GM19240 (cell line): ENCODE results near the gene MAGEB10.
"Not testable (repeated sequence)": the region's sequence is repeated elsewhere in the genome, so short reads cannot be mapped to it uniquely, and the experiment has no call there.

Experiments
- DNase-seq: peaks from one replicate; pipeline ENCODE4 v3.0.0; 2011; ENCODE audit warnings: low spot score; ENCODE audit not compliant: insufficient read length

MAGEB10 gene, protein sequence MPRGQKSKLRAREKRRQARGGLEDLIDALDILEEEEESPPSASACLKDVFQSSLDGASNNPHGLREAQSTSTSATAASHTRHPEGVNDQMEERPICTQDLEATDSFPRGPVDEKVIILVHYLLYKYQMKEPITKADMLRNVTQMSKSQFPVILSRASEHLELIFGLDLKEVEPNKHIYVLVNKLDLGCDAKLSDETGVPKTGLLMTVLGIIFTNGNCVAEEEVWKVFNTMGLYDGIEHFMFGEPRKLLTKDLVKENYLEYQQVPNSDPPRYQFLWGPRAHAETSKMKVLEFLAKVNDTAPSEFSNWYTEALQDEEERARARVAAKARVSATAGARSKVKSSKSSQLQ

DNA sequence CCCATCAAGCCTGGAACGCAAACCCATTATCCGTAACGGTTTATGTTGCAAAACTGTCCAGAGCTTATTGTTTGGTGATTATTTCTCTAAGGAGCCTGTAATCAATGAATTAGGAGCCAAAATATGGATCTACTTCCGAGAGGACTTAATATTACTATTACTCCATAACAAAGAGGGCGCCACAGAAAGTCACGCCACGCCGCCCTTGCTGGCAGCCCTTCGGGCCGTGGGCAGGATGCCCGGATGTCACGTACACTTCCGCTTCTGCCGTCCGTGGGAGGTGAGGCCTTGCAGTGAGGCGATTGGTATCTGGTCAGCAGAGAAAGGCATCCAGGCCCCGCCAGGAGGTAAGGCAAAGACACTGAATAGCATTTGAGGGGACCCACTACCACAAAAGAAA lies at the start of gene MAGEB10:
Gene MAGEB10, plus strand, starts transcription at position 301 of the 400 bp plus-strand sequence. CDS start 13,317 bp downstream, outside the sequence.
- no peak for DNase-seq

GRCh38 chrX:27765718-27766117 lies 42.1 kb upstream of the MAGEB10 start:
- DNase-seq, result no peak

GRCh38 chrX:27767387-27767786 lies 40.4 kb upstream of the MAGEB10 start:
- DNase-seq, result no peak

- no peak for DNase-seq
Measured at GRCh38 chrX:27775984-27776383, 31.8 kb upstream of the MAGEB10 start.

DNA sequence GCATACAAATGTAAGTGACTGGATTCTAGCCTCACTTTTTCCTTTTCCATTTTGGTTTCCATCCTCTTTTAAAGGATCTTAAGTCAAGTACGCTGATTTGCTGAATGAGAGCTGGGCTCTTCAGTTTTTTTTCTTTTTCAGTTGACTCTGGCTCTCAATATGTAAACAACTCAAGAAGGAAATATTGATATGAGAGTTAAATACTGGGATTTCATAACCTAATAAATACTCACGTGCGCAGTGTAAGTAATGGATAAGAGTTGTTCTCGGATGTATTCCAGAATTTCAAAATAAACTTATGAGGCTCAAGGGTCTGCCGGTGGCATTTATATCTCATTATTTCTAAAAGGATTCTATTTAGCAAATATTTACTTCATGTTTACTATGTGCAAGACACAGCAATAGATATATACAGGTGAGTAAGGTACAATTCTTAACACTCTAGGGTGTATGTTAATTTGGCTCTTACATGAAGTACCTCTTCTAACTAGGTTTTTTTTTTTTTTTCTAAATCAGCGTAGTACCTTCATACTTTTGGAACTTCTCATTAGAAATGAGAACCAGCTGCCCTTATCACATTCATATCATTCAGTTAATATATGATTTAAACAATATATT lies 11.0 kb upstream of the MAGEB10 start:
- DNase-seq, result no peak

DNA sequence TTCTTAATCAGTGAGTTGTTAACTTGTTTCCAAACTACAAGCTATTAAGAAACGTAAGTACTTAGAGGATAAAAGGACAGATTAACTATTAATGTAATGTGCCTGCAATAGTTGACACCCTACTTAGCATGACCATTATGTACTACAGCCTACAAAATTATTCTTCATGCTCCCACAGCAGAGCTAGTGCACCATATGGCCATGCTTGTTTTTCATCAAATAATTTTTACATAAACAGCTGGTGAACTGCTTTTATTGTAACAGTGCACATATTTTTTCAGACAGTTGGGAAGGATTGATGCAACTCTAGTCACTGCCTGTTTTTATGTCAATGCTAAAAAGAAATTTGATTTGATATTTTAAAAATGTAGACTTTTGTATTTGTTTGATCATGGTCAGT lies 10.2 kb upstream of the MAGEB10 start:
- no peak for DNase-seq

GRCh38 chrX:27808226-27808625 lies 436 bp downstream of the MAGEB10 start:
- no peak for DNase-seq

DNA sequence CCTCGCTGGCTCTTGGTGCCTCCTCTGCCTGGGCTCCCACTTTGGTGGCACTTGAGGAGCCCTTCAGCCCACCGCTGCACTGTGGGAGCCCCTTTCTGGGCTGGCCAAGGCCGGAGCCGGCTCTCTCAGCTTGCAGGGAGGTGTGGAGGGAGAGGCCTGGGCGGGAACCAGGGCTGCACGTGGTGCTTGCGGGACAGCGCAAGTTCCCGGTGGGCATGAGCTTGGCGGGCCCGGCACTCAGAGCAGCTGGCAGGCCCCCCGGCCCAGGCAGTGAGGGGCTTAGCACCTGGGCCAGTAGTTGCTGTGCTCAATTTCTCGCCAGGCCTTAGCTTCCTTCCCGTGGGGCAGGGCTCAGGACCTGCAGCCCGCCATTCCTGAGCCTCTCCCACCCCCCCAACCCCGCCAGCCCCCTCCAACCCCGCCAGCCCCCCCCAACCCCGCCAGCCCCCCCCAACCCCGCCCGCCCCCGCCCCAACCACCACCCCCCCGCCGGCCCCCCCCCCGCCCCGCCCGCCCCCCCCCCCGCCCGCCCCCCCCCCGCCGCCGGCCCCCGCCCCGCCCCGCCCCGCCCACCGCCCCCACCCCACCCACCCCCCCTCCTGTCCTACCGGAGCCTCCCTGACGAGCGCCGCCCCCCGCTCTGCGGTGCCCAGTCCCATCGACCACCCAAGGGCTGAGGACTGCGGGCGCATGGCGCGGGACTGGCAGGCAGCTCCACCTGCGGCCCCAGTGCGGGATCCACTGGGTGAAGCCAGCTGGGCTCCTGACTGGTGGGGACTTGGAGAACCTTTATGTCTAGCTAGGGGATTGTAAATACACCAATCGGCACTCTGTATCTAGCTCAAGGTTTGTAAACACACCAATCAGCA lies 1.4 kb downstream of the MAGEB10 start:
- not testable (repeated sequence) for DNase-seq

GRCh38 chrX:27815209-27815608 lies 7.4 kb downstream of the MAGEB10 start:
- DNase-seq, result no peak

- no peak for DNase-seq
Measured at GRCh38 chrX:27823812-27824211, 16.0 kb downstream of the MAGEB10 start.

DNA sequence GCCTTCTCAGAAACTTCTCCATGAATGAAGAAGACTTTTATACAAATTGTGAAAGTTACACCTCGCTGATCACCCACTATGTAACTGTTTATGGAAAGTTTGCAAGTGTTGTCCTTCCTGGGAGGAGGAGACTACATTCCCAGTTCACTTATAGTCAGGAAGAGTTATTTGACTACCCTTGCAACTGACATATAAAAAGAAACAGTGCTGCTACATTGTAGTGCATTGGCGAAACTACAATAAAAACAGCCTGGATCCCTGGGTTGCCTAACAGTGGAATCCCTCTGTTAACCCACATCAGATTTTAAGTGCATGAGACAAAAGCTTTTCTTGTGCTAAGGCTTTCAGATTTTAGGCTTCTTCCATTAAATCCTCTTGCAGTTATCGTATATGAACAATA lies 30.4 kb downstream of the MAGEB10 start:
- no peak for DNase-seq

DNA sequence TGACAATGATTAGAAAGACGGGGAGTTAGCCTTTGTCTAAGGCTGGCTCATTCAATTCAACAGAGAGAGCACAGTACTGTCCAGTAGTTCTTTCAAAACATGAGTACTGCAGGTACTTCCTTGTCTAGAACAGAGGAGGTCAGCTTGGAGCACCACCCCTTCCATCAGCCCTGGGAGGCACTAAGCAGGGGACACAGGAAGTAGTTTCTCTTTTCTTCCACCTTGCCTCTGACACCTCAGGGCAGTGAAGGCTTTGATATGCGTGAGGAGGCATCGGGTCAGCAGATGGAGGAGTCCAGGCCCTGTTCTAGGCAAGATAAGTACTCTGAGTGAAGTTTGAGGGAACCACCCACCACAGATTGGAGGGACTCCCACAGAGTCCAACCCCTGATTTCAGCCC lies 33.1 kb downstream of the MAGEB10 start:
- no peak for DNase-seq

DNA sequence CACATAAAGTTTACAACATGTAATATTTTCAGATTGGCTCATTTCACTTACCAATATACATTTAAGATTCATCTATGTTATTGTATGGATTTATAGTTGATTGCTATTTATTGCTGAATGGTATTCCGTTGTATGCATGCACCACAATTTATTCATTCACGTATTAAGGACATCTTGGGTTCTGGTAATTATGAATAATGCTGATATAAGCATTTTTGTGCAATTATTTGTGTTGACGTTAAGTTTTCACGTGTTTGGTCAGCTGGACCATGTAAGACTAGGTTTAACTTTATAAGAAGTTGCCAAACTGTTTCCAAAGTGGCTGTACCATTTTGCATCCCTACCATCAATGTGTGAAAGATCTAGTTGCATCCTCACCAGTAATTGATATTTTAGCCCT lies 35.1 kb downstream of the MAGEB10 start:
- no peak for DNase-seq

DNA sequence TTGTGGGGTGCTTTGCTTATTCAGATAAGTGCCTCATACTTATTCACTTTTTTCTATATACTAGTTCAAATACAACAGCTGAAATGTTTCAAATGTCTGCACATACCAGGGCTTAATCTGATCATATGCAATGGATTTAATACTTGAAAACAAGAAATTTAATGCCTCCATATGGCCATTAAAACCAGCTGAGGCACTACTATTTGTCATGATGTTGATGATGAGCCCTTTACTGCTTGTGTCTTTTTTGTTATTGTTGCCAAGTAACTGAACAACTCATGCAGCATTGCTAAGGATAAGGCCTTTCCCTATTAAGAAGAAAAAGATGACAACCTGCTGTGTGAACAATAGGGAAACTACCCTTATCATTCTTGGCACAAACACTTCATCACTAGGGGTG lies 52.5 kb downstream of the MAGEB10 start:
- DNase-seq, result no peak

DNA sequence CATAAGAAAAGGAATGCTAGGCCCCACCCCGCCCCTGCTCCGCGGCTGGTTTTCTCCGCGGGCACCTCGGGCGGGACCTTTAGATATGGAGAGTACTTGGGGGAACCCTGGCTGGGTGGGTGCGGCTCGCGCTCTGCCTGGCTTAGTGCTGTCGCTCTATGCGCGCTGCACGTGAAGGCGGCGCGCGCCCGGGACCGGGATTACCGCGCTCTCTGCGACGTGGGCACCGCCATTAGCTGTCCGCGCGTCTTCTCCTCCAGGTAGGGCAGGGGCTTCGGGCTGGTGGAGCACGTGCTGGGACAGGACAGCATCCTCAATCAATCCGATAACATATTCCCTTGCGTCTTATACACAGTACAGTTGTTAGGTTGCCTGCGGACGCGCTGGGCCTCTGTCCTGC lies 56.0 kb downstream of the MAGEB10 start:
- no peak for DNase-seq
